DND-41 (cell line): Measurements from ENCODE around the gene CIB2.

Experiments used
- EZH2 ChIP-seq: IDR thresholded peaks from 3 replicates; pipeline ENCODE4 v1.6.1; 2012; ENCODE audit warnings: borderline replicate concordance, low read depth, mild to moderate bottlenecking, moderate library complexity, low read length, inconsistent platforms; ENCODE audit not compliant: severe bottlenecking
- TF ChIP-seq, protein P1 (sequence below): IDR thresholded peaks from 2 replicates; pipeline ENCODE4 v1.5.1; 2012; ENCODE audit warnings: borderline replicate concordance, low read length, moderate library complexity, mild to moderate bottlenecking; ENCODE audit not compliant: poor library complexity, severe bottlenecking; ENCODE audit errors: extremely low read depth

DNA sequence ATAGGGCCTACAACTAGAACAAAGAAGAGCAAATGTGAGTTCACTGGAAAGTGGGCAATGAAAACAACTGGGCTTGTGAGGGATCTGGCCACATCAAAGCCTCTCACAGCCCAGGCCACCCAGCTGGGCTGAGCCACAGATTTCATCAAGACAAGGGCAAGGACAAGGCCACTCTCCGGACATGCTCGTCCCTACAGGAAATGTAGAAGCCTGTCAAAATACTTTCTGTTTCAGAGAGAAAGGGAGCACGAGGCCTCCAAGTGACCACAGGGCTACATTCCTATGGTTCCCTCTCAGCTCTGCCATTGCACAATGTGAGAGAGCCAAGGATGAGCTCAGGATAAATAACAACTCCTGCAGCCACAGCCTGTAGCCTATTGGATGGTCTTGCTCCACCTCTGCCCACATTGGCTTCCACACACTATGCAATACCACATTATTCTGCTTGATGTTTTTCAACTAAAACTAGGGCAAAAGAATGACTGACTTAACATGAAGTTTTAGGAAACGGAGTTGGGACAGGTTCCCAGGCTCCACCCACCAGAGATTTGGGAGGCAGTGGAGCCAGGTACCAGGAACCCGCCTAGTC, 65.9 kb downstream of the CIB2 start:
- TF ChIP-seq, protein P1, sequence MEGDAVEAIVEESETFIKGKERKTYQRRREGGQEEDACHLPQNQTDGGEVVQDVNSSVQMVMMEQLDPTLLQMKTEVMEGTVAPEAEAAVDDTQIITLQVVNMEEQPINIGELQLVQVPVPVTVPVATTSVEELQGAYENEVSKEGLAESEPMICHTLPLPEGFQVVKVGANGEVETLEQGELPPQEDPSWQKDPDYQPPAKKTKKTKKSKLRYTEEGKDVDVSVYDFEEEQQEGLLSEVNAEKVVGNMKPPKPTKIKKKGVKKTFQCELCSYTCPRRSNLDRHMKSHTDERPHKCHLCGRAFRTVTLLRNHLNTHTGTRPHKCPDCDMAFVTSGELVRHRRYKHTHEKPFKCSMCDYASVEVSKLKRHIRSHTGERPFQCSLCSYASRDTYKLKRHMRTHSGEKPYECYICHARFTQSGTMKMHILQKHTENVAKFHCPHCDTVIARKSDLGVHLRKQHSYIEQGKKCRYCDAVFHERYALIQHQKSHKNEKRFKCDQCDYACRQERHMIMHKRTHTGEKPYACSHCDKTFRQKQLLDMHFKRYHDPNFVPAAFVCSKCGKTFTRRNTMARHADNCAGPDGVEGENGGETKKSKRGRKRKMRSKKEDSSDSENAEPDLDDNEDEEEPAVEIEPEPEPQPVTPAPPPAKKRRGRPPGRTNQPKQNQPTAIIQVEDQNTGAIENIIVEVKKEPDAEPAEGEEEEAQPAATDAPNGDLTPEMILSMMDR: no peak
- TF ChIP-seq EZH2: no peak
